ENCODE measurements around the gene PCSK6. TPM values are rescaled to one million over a fixed set of nuclear protein-coding genes. Genes with fewer than 3 reads are reported as not detected.

PCSK6 gene
- total and polyA plus RNA-seq, 2 of the 8 experiments (the other 6 are each of a cell fraction or from before 2014, with no cell fraction given), result 1.9 to 4.0 TPM

DNA sequence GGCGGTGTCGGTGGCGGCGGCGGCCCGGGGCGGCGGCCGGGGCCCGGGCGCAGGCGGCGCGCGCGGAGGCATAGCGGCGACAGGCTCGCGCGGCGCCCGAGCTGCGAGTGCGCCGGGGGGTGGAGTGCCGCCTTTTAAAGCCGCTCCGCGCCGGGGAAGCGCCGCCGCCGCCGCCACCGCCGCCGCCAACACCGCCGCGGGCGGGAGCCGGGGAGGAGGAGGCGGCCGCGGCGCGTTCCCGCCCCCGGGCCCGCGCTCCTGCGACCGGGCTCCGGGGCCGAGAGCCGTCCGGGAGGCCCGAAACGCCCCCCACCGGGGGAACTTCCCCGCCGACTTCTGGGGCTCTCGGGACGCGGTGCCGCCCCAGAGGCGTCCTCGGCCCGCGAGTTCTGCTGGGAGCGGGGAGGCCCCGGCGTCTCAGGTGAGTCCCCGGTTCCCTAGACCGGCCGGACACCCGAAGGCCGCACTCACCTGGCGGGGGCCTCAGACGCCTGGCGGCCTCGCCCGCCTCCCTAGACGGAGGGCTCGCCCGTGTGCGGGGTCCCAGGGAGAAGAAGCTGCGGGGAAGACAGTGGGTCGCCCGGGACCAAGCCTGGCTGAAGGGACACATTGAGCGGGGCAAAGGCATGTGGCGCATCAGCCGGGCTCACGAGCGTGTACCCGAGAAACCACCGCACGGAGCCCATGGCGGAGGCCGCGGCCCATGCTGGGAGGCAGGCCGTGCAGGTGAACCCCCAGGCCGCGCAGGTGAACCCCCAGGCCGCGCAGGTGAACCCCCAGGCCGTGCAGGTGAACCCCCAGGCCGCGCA lies at the start of gene PCSK6 (continued):
- TF ChIP-seq, protein P1, sequence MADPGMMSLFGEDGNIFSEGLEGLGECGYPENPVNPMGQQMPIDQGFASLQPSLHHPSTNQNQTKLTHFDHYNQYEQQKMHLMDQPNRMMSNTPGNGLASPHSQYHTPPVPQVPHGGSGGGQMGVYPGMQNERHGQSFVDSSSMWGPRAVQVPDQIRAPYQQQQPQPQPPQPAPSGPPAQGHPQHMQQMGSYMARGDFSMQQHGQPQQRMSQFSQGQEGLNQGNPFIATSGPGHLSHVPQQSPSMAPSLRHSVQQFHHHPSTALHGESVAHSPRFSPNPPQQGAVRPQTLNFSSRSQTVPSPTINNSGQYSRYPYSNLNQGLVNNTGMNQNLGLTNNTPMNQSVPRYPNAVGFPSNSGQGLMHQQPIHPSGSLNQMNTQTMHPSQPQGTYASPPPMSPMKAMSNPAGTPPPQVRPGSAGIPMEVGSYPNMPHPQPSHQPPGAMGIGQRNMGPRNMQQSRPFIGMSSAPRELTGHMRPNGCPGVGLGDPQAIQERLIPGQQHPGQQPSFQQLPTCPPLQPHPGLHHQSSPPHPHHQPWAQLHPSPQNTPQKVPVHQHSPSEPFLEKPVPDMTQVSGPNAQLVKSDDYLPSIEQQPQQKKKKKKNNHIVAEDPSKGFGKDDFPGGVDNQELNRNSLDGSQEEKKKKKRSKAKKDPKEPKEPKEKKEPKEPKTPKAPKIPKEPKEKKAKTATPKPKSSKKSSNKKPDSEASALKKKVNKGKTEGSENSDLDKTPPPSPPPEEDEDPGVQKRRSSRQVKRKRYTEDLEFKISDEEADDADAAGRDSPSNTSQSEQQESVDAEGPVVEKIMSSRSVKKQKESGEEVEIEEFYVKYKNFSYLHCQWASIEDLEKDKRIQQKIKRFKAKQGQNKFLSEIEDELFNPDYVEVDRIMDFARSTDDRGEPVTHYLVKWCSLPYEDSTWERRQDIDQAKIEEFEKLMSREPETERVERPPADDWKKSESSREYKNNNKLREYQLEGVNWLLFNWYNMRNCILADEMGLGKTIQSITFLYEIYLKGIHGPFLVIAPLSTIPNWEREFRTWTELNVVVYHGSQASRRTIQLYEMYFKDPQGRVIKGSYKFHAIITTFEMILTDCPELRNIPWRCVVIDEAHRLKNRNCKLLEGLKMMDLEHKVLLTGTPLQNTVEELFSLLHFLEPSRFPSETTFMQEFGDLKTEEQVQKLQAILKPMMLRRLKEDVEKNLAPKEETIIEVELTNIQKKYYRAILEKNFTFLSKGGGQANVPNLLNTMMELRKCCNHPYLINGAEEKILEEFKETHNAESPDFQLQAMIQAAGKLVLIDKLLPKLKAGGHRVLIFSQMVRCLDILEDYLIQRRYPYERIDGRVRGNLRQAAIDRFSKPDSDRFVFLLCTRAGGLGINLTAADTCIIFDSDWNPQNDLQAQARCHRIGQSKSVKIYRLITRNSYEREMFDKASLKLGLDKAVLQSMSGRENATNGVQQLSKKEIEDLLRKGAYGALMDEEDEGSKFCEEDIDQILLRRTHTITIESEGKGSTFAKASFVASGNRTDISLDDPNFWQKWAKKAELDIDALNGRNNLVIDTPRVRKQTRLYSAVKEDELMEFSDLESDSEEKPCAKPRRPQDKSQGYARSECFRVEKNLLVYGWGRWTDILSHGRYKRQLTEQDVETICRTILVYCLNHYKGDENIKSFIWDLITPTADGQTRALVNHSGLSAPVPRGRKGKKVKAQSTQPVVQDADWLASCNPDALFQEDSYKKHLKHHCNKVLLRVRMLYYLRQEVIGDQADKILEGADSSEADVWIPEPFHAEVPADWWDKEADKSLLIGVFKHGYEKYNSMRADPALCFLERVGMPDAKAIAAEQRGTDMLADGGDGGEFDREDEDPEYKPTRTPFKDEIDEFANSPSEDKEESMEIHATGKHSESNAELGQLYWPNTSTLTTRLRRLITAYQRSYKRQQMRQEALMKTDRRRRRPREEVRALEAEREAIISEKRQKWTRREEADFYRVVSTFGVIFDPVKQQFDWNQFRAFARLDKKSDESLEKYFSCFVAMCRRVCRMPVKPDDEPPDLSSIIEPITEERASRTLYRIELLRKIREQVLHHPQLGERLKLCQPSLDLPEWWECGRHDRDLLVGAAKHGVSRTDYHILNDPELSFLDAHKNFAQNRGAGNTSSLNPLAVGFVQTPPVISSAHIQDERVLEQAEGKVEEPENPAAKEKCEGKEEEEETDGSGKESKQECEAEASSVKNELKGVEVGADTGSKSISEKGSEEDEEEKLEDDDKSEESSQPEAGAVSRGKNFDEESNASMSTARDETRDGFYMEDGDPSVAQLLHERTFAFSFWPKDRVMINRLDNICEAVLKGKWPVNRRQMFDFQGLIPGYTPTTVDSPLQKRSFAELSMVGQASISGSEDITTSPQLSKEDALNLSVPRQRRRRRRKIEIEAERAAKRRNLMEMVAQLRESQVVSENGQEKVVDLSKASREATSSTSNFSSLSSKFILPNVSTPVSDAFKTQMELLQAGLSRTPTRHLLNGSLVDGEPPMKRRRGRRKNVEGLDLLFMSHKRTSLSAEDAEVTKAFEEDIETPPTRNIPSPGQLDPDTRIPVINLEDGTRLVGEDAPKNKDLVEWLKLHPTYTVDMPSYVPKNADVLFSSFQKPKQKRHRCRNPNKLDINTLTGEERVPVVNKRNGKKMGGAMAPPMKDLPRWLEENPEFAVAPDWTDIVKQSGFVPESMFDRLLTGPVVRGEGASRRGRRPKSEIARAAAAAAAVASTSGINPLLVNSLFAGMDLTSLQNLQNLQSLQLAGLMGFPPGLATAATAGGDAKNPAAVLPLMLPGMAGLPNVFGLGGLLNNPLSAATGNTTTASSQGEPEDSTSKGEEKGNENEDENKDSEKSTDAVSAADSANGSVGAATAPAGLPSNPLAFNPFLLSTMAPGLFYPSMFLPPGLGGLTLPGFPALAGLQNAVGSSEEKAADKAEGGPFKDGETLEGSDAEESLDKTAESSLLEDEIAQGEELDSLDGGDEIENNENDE (IDR thresholded peaks at IDR 0.05; ENCODE audit: insufficient replicate concordance, low read length), result no peak
- no peak for TF ChIP-seq PHF8 (conservative IDR thresholded peaks at IDR 0.05; ENCODE audit: low read depth, low read length)
- TF ChIP-seq YY1 (IDR thresholded peaks at IDR 0.05; ENCODE audit: low read depth, low read length), result no peak
- no peak for TF ChIP-seq ASH2L (IDR thresholded peaks at IDR 0.05; ENCODE audit: low read length)
- no peak for TF ChIP-seq EZH2 (IDR thresholded peaks at IDR 0.05; ENCODE audit: low read depth, low read length, severe bottlenecking)
- TF ChIP-seq, protein P2, sequence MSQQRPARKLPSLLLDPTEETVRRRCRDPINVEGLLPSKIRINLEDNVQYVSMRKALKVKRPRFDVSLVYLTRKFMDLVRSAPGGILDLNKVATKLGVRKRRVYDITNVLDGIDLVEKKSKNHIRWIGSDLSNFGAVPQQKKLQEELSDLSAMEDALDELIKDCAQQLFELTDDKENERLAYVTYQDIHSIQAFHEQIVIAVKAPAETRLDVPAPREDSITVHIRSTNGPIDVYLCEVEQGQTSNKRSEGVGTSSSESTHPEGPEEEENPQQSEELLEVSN (IDR thresholded peaks at IDR 0.05), result peak; percentile 77
- no peak for TF ChIP-seq TAF1 (IDR thresholded peaks at IDR 0.05; ENCODE audit: low read depth, low read length)
- TF ChIP-seq CHD1 (IDR thresholded peaks at IDR 0.05; ENCODE audit: low read depth, low read length), result no peak
- TF ChIP-seq HDAC2 (IDR thresholded peaks at IDR 0.05; ENCODE audit: borderline replicate concordance in 1 of 2, low read depth in 2 of 2, low read length in 2 of 2), result no peak

All from H1 (cell line).